A204.1 (cell line): ENCODE results near the gene SELENON.
"Not testable (repeated sequence)": the region's sequence is repeated elsewhere in the genome, so short reads cannot be mapped to it uniquely, and the experiment has no call there.

Experiments used
- FAIRE-seq: peaks from 2 replicates; lab custom pipeline; 2012; peaks lifted over from hg19 to GRCh38; lab: Jason Lieb, UNC

Gene SELENON

GRCh38 chr1:25831569-25832196 lies 31.7 kb downstream of the SELENON start:
- no peak for FAIRE-seq

DNA sequence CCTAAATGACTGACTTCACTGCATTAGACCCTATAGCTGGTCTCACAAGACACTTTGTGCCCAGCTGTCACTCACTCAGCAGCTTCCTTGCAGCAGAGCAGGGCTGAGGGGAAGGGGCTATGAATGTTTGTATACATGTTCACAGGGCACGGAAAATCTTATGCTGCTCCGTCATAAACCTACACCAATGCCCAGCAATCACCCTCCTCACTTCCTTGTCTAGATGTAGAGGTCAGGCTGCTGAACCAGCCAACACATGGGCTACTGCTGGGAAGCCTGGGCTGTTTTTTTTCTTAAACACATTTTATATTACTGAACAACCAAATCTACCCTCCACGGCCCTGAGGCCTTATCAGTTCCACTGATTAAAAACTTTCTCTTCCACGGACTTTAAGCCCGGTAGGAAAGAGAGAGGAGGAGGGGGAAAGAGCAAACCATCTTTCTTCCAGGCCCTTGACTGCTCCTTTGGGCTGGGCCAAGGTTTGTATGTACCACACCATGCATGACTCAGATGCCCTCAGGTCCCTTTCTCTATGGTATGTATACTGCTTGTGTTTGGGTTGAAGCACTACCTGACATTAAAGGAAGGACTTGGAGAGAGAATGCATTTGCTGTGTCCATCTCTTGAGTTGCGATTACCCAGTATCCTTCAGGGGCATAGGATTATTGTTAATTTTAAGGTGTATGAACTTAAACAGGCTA lies 32.5 kb downstream of the SELENON start:
- no peak for FAIRE-seq

- FAIRE-seq: no peak
These were observed 33.2 kb downstream of the SELENON start for GRCh38 chr1:25833158-25833557.

DNA sequence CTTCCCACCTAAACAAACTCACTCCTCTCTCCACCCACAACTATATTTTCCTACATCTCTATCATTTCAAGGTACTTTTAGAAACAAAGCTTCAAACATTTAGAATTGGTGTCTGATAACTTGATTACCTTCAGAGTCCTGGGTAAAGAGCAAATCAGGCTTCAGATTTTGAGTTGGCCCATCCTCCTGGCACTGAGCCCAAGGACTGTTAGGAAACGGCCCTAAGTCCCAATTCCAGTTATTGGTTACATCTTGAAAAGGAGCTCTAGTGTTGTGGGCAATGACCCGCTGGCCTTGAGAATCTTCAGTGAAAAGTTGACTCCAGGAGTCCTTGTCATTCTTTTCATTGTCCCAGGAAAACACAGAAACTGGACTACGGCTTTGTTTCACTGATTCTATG lies 34.9 kb downstream of the SELENON start:
- FAIRE-seq: no peak

DNA sequence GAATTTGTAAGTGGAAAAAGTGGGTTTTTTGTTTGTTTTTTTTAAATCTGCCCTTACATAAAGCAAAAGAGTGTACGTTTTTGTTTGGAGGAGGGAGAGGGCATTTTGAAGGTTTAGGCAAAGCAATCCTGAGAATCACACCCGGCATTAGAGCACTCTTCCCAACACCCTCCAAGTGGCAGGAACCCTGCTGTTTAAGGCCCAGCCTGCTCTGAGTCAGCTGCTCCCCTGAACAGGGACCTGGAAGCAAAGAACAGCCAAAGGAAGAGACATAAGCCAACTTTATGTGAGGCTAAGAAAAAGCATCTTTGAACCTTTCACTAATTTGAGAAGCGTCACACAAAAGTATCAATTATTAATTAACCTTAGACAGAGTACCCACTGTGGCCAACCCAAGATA lies 36.7 kb downstream of the SELENON start:
- FAIRE-seq: no peak

GRCh38 chr1:25837262-25837875 lies 37.4 kb downstream of the SELENON start:
- FAIRE-seq: peak; percentile 14

DNA sequence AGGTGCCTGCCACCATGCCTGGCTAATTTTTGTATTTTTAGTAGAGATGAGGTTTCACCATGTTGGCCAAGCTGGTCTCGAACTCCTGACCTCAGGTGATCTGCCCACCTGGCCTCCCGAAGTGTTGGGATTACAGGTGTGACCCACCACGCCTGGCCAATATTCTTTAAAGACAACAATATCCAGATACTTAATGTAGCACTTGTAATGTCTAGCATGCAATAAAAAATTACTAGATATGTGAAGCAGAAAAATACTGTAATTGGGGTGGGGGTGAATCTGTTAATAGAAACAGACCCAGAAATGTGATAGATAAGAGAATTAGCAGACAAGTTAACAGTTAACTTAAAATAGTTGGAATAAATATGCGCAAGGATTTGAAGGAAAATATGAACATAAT lies 39.8 kb downstream of the SELENON start:
- not testable (repeated sequence) for FAIRE-seq

DNA sequence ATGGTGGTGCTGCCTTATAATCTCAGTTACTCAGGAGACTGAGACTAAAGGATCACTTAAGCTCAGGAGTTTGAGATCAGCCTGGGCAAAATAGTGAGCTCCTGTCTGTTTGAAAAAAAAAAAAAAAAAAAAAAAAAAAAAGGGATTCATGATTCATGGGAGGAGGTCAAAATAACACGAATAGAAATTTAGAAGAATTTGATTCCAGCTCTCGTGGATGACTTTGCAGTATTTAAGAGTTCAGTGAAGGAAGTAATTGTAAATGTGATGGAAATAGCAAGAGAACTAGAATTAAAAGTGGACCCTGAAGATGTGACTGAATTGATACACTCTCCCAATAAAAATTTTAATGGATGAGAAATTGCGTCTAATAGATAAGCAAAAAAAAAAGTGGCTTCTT lies 43.5 kb downstream of the SELENON start:
- no peak for FAIRE-seq

DNA sequence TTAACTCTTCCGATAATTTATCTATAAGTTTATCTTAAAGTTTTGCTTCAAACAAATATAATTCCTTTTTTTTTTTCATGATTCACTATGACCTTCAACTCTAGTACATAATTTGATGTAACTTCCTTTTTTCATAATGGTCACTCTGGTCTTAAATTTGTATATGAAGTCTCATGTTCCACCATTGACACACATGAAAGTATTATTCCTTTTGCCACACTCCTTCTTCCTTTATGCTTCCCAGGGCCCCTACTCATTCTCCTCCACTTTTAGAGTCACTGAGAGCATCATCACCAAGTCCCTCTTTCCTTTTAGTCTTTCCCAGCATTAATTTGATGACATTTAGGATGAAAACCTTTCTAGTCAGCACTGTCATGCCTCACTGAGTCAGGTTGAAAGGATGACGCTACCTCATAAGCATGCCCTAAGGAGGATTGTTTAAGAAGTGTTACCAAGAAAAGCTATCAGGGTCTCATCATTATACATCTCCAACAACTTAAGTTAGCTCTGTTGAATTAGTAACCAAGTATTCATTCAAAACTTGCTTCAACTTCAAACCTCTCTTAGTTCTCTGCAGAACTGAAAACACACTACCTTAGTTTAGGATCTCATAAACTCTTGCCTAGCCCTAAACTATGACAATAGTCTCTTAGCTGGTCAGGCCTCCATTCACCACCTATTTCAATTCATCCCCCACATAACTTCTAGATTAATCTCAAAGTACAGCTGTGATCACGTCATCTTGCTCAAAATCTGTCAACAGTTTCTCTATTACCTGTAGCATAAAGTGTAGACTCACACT lies 44.7 kb downstream of the SELENON start:
- no peak for FAIRE-seq

GRCh38 chr1:25845664-25846063 lies 45.7 kb downstream of the SELENON start:
- no peak for FAIRE-seq

DNA sequence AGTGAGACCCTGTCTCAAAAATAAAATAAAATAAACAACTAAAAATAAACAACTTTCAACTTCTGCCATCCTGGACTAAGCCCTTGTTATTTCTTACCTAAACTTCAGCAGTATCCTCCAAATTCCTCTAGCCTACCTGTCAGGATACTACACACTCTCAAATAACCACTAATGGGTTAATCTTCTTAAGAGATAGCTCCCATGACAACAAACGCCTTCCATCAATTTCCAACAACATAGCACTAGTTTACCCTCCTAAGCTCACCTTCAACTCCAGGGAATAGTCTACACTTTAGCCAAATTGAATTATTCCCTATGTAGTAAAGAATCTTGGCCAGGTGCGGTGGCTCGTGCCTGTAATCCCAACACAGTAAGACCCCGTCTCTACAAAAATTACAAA lies 47.9 kb downstream of the SELENON start:
- FAIRE-seq: no peak

DNA sequence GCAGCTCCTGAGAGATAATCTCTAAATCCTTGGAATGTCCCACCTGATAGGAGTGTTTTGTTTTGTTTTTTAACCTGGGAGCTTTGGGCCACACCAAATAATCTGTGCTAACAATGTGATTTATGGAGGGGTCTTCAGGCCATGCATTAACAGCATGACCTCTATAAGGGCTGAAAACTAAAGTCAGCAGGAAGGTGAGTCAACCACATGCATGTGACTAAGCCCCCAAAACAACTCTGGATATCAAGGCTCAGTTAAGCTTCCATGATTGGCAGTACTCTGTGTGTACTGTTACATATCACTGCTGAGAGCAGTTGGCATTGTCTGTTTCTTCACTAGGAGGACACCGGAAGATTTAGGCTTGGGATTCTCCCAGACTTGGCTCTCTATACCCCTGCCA lies 48.5 kb downstream of the SELENON start:
- no peak for FAIRE-seq

GRCh38 chr1:25854554-25854953 lies 54.6 kb downstream of the SELENON start:
- no peak for FAIRE-seq

DNA sequence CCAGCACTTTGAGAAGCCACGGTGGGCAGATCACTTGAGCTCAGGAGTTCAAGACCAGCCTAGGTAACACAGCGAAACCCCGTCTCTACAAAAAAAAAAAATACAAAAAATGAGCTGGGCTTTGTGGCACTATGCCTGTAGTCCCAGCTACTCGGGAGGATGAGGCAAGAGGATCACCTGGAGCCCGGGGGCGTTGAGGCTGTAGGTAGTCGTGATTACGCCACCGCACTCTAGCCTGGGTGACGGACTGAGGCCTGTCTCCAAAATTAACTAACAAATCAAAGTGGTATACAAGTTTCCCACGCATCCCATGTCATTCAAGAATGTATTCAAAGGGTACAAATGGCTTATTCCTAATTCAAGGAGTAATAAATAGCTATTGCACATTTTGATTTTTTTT lies 56.9 kb downstream of the SELENON start:
- no peak for FAIRE-seq

DNA sequence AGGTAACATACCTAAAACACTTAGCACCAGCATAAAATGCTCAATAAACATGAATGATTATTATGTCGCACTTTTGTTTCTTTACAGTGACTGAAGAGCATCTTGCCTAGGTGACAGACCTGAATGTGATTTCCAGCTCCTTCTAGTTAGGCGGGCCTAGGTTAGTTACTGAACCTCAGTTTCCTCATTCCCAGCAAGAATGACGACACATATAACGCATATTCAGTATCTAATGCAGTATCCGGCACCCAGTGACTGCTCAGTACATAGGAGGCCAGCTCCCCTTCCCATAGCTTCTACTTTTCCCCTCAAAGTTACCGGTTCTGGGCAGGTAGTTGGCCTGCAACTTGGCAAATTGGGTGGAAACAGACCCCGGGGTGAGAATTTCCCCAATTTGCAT lies 58.5 kb downstream of the SELENON start:
- FAIRE-seq: no peak

- no peak for FAIRE-seq
These were observed 59.2 kb downstream of the SELENON start, which contains the start of gene AUNIP for GRCh38 chr1:25858906-25859789. Gene AUNIP (minus strand): TSS chr1:25859457. CDS start chr1:25859357, 100 bp downstream.

- FAIRE-seq: no peak
These were observed 61.6 kb downstream of the SELENON start for GRCh38 chr1:25861316-25862286.

DNA sequence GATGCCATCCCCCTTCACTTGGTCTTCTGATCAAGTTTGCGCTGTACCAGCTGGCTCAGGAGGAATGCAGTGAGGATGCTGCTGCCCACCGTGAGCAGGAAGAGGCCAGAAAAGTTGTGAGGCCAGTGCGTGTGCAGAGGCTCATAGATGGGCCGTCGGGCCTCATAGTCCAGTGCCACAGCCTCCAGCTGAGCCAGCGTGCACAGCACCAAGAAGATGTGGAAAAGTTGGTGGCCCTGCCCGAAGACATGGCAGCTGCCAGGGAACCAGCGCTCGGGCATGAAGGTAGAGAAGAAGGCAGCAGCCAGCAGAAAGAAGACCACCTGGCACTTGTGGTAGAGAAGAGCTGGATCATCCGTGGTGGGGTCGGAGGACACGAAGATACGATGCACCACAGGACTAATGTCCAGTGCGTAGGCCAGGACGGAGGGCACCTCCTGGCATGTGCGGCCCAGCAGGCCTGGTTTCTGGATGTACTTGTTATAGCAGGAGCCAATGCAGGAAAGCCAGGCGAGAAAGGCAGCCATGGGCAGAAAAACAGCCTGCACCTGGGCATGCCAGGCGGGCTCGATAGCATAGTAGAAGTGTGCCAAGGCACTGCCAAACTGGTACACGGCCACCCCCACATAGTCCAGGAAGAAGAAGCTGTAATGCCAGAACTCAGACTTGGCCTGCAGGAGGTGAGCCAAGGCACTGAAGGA lies 62.9 kb downstream of the SELENON start:
- FAIRE-seq: no peak

GRCh38 chr1:25863486-25864262 lies 63.7 kb downstream of the SELENON start:
- FAIRE-seq: no peak
